Dermis microvascular lymphatic vessel endothelial cell (primary cell): ENCODE data around the gene CASK. TPM values are rescaled to one million over a fixed set of nuclear protein-coding genes. Genes with fewer than 3 reads are reported as not detected.
A peak's percentile ranks its signal among the peaks of the same experiment; 100 is the strongest.
"Not testable (repeated sequence)": the region's sequence is repeated elsewhere in the genome, so short reads cannot be mapped to it uniquely, and the experiment has no call there.

ENCODE experiments used
- DNase-seq, 2 donors: peaks; one replicate each; pipeline versions ENCODE4 v3.0.0 to v3.0.0-alpha.2; 2010; ENCODE audit warnings: low read depth in 2 of 2
- total RNA-seq: library from RNA; depleted of rRNA; stranded (reverse); fragments of >200 nt; gene quantifications from 2 replicates; pipeline ENCODE4 v1.2.1, GENCODE V29; 2014

The CASK gene
- total RNA-seq, 1 donor from 2014 or later = 27.0 TPM

DNA sequence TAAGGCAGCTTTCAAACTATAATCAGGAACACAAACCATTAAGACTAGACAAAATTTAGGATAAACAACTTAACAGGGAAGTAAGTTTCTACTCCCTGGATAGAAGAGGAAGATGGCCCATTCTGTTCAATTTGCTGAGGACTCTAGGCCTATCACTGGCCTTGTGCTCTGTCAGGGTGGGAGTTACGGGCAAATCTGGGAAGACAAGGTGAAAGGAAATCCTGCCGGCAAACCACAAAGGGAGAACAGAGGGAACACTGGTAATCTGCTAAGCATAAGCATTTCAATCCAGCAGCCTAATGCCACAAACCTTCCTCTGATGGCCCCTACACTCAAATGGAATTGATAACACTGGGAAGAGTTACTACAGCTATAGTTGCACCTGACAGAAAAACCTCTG lies 191.1 kb downstream of the CASK start:
- no peak for DNase-seq

DNA sequence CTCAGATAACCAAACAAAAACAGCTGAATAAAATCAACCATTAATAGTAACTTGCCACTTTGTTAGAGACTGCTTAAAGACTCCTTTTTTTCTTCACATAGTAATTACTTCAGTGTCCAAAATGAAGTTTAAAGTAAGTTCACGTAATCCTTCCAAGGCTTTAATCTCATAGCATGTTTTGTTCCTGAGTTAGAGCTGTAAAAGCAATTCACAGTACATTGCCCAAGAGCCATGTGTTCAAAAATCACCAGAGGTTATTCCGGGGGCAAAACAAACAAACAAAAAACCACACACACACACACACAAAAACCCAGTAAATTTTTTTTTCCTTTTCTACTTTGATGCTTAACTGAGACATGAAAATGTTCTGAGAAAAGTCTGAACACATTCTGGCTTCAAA lies 193.3 kb downstream of the CASK start:
- DNase-seq = no peak

DNA sequence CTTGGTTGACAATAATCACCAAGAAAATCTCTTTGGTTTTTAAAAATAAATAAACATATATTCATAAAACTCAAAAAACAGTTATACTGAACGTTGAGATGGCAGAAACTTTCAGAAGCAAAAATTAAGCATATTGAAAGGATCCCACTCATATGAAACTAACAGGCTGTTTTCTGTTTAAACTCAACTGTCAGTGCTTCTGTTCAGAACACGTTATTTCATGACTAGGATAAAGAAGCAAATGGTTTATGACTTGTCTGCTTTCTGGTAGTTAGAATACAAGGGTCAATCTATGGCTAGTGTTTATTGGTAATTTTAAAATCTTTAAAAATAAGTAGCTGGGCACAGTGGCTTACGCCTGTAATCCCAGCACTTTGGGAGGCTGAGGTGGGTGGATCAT lies 195.2 kb downstream of the CASK start:
- no peak for DNase-seq

DNA sequence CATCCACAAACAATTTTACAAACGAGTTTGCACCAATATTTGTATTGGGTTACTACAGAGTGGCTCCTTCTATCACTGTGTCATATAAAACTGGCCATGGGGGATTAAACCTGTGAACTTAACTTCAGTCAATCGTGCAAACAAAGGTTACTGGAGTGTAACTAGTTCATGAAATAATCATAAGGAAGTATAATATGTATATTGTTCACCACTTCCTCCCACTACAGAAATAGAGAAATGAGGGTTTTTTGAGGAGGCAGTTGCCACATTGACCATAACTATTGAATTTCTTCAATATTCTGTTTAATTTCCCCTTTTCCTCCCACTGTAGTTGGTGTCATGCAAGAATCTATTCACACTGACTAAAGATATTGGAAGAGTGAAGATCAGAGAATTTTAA lies 199.5 kb downstream of the CASK start, which contains the start of gene GPR82:
GPR82 (plus strand) TSS at position 356 of the 400 bp plus-strand sequence. CDS start 2,846 bp downstream, outside the sequence.
- DNase-seq = no peak

DNA sequence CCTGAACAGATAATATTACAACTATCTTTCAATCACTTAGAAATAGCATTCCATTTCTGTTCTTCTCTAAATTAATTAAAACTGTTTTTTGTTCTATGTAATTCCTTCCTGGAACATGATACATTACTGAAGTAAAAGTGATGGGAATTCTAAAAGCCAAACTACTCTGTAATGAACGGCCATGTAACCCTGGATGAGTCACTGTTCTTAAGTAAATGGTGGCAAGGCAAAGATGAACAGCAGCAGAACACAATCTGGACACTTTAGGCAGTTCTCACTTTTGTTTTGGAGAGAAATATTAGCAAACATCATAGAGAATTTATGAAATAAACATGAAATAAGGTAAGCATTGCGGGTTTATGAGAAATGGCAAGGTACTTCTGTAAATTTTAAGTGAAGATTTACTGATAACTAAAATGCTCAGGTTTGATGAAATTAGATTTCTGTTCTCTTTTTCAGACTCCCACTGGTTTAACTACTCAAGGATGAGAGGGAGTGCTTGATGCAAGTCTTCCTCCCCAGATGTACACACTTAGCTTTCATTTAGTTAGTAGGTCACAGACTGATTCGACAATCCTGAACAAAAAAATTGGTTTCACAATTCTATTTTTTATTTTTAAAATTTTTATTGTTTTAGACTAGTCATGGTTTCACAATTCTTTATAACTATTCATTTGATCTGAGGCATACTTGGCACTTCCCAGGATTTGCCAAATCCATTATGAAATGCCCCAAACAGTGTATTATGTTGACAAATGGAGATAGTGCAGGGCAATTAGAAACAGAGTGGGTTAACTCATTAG lies 200.3 kb downstream of the CASK start:
- DNase-seq = no peak

DNA sequence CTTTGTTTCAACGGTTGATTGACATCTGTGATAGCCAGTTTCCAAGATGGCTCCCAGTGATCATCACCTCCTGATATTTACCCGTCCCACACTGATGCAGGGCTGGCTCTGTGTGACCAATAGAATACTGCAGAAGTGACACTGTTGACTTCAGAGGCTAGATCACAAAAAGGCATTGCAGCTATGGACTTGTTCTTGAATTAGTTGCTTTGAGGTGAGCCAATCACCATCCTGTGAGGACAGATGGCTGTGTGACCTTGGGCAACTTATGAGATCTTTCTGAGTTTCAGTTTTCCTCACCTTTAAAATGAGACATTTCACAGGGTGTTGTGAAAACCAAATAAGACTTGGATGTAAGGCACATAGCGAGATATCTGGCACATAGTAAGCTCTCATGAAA lies 201.1 kb downstream of the CASK start:
- no peak for DNase-seq

DNA sequence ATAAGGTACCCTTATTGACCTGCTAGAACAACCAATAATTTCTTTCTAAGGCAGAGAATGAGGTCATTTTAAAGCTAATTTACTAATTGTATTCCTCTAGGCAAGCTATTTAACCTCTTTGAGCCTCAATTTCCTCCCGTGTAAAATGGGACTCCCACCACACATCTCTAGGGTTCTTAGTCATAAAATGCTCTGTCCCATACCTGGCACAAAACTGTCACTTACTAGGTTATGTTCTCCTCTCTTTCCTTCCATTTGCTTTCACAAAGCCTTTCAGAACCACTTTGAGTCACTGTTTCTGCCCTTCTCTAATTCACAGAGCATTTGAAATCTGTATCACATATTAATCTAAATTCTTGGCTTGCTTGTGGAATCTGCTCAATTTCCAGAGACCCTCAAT lies 201.8 kb downstream of the CASK start:
- no peak for DNase-seq

DNA sequence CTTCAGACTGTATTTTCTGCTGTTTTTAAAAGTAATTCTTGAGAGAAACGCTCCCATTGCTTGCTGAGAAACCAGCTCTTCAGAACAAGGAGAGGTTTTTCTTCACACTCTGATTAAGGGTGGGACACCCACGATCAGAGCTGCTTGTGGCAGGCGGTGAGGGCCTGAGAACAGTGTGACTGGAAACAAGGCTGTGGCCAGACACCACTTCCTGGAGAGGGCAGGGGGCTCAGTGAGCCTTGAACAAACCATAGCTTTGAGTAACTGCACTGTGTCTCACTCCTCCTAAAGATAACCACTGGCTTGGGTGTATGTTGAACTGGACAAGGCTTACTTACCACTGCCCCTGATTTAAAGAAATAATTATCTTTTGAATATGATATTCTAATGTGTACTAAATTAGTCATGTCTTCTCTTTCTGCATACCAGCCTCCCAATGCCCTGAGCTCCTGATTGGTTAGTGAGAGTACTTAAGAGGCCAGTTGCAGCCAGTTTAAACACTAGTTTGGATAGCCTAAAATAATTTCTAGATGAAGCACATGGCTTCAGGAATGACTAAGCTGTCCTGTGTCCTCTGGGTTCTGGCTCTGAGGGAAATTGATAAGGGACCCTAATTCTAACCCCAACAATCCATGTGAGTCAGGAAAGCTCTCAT lies 203.1 kb downstream of the CASK start:
- DNase-seq = no peak

DNA sequence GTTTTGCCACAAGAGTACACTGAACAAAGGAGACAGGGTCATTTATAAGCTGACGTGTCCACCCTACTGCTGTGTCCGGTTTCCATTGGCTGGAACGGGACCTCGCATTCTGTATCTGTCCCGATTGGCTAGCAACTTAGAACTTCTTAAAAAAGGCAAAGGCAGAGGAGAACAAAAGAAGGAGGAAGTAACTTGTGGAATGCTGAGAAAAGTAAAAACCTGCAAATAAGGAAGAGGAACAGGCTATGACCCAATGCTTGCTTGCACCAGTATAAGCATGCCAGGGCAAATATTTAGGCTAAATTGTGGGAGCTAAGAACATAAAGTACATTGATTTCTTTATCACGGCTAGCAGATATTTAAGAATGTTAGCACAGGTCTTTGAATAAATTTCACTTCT lies 203.7 kb downstream of the CASK start:
- DNase-seq = not testable (repeated sequence)

DNA sequence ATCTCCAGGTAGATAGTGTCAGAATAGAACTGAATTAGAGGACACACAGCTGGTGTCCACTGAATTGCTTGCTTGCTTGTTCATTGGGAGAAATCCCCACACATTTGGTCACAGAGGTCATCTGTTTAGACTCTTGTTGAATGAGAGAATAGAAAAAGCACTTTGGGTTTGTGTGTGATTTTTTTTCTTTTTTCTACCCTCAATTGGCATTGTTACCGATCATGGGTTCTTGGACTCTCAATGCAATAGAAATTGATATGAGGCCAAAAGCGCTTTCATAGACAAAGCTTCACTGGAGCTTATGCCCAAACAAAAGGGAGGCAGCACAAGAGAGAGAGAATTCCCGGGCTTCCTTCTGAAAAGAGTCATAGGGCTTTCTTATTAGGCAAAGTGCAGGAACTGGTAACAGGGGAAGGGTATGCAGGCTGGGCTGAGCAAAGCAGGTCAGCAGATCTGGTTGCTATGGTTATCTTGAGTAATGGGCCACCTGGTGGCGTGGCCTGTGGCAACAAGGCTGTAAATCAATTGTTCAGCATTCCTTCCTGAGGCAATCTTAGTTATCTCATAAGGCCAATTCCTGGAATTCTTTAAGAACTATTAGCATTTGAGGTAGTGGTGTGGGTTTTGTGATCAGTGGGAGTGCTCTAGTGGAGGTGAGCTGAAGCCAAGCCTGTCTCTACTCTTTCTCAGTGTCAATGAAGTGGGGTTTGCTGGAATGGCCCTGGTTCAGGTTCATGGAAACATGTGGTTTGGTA lies 204.7 kb downstream of the CASK start:
- DNase-seq = peak in 1 of 2 donors; percentile 2

DNA sequence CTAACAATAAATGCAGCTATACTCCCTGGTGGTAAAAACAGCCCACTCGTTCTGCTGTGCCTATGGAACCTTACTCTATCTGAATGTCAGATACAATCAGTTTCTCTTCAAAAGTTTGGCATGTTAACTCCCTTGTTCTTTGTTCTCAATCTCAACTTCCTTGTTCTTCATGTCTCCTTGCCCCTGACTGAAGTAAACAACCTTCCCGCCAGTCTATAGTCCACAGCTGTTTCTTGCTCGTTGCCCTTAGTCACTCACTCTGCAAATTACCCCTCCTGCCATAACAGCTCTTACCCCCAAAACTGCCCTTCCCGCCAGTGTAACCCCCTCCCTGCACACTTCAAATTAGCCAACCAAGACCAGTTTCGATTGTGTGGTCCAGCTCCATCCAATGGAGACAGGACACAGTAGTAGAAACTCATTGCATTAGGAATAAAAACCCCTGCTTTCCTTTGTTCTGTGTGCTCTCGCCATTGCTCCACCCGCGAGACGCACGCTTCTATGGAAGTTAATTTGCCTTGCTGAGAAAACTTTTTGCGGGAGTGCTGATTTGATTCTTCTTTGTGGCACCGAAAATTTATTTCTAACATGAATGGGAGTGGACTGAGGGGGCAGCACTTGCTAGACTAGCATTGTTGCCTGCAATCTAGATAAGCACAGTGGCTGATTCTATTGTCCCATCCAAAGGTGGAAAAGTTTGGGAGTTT lies 206.4 kb downstream of the CASK start:
- no peak for DNase-seq

DNA sequence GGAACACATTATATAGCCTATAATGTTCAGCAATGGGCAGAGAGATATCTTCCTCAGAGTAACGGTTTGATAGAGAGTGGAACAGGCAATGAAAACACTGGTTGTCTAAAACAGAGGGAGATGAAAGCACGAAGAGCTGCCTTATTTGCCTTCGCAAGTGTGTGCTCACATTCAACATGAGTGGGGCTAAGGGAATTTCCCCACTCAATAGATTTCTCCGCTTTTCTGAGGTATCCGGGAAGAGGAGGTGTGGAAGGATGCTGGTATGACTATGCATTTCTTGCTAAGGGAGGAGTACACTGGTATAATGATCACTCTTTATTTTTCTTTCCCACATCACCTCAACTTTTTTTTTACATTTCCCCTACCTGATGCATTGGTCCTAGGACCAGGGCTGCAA lies 207.1 kb downstream of the CASK start:
- DNase-seq = no peak

DNA sequence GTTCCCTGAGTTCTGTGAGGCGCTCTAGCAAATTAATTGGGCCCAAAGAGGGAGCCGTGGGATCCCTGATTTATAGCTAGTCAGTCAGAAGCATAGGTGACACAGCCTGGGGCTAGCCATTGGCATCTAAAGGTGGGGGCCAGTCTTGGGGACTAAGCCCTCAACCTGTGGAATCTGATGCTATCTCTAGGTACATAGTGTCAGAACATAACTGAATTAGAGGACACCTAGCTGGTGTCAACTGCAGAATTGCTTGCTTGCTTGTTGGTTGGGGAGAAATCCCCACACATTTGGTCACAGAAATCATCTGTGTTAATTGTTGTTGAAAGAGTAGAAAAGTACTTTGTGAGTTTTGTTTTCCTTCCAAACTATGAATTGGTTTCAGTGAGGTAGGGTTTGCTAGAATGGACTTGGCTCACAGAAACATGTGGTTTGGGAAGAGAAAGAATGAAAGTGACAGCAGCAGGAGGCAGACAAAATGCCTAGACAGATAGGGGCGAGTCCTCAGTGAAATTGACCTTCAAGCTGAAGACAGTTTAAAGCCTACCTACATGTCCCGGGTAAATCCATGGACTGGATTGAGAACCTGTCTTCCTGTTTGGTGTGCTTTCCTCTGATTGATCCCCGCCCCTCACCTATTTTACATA lies 212.2 kb downstream of the CASK start:
- no peak for DNase-seq

DNA sequence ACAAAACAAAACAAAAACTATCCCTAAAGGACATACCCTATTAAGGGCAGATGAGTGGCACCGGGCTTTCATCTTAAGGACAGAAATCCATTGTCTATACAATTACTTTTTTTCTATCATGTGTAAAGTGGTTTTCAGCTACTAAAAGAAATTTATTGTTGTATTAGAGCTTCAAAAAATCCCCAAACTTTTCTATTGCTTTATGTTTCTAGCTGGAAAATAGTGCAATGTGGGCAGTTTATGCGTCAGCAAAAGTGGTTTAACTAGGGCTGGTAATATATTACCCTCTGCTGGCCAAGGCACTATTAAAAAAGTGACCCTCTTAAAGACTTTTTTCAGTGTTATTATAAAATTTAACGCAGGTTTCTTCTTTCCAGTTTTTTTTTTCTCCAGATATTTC lies 214.9 kb downstream of the CASK start:
- no peak for DNase-seq

DNA sequence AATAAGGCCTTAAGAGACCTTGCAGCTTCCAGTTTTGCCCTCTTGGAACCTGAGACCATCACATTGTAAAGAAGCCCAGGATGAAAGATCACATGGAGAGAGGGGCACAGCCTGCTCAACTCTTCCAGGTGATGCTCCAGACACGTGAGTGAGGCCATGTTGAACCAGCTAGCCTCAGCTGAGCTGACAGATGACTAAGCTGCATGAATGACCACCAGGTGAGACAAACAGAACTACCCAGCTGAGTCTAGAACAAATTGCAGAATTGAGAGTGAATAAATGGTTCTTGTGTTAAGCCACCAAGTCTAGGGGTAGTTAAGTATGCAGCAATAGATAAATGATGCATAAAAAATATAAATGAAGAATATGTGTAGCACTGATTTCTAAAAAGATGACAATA lies 216.1 kb downstream of the CASK start:
- DNase-seq = no peak

DNA sequence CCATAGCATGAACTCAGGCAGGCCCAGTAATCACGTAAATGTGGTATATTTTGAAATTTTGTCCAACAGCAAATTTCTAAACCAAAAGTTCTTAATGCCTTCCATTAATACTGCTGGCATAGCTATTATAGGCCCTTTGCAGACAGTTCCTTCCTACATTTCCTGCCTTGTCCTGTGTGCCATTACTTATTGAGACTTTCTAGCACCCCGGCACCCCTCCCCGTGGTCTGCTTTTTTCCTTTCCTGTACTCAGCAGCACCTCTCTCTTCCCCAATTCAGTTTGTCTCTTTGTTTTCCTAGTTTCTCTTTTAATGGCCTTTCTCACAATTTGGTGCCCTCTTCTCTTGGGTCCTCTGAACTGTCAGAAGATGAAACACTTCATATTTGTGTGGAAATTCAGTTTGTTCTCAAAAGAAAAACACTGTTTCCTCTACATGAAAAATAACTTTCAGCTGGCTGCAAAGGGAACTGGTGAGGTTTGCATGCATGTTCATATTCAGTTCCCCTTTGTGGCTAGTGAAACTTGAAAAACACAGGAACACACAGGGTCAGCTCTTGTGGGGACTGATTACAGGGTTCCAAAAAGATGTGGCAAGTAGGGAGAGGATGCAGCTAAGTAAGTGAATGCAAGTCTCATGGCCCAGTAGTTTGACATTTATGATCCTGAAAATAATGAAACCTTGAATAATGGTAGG lies 217.5 kb downstream of the CASK start:
- no peak for DNase-seq

DNA sequence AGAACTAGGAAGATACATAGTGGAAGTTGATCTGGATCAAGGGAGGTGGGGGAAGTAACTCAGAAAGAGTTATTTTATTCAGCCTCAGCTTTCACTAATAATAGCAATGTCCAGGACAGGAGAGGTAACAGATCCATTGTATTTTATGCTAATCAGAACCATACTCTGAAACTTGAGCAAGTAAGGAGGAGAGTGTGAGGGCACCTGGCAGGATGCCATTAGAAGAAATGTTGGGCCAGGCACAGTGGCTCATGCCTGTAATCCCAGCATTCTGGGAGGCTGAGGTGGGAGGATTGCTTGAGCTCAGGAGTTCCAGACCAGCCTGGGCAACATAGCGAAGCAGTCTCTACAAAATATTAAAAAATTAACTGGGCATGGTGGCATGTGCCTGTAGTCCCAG lies 218.3 kb downstream of the CASK start:
- DNase-seq = no peak

DNA sequence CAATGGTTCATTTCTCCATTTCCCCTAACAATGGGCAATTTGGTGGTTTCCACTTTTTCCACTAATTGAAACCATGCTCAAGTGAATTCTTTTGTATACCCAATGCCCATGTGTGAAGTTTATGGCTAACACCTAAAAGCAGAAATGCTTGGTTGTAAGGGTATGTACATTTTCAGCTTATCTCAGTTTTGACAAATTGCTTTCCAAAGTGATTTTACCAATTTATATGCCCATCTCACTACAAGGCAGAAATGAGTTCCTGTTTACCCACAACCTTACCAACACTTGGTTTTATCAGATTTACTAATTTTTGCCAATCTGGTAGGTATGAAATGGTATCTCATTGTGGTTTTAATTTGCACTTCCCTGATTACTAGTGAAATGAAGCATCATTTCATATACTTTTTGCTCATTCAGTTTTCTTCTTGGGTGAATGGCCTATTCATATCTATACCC lies 219.8 kb downstream of the CASK start:
- no peak for DNase-seq

DNA sequence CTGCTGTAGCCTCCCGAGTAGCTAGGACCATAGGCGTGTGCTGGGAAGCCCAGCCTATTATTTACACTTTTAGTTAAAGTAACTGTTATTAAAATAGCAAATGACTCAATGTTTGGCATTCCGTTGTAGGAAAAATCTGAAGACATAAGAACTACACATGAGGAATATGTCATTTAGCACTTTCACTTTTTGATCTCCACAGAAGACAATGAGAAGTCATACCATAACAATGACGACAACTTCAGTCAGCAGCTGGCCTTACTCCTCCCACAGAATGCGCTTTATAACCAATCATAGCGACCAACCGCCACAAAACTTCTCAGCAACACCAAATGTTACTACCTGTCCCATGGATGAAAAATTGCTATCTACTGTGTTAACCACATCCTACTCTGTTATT lies 227.9 kb downstream of the CASK start:
- peak in 1 of 2 donors; percentile 0 for DNase-seq

DNA sequence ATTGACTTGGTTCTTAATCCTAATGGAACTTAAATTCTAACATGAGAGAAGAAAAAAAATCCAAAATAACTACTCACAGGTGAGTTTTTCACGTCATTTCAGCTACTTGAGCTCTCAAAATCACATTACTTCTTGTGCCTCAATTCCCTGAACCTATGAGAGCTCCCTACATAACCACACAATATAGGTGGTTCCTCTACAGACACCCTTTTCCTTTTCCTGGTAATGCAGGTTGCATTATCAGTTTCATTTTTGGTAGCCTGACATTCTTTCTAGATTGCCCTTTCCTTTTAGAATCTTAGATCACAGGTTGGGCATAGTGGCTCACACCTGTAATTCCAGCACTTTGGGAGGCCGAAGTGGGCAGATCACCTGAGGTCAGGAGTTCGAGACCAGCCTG lies 230.3 kb downstream of the CASK start:
- DNase-seq = no peak
